GM21723 (cell line): ENCODE data around the gene AP3D1.

Experiments used
- ATAC-seq: cut with Tn5 transposase; IDR thresholded peaks from one replicate; pipeline ENCODE4 v1.9.1; 2021; ENCODE audit warnings: mild to moderate bottlenecking, moderate library complexity; ENCODE audit not compliant: unreplicated experiment

AP3D1 gene

DNA sequence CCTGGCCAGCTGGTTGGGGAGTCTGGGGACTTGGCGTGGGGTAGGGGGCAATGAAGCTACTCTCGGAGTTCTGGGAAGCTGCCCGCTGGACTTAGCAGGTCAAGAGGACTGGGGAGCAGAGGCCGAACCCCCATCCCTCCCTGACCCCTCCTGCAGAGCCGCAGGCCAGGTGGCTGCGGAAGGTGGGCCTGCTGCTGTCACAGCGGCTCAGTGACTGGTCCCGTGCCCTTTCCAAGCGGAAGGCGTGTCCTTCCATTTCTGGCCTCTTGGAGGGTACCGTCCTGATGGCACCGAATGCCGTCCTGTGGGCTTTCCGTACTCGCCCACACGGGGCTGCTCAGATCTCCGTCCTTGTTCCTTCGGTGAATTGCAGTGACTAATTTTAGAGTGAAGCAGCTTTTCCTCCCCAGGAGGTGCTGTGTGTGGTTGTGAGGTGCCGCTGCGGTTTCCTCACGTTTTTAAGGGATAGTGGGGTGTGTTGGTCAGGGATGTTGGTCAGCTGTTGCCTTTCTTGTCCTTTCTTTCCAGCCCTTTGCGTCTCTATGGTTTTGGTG is 33.1 kb upstream of the AP3D1 start:
- ATAC-seq = no peak

DNA sequence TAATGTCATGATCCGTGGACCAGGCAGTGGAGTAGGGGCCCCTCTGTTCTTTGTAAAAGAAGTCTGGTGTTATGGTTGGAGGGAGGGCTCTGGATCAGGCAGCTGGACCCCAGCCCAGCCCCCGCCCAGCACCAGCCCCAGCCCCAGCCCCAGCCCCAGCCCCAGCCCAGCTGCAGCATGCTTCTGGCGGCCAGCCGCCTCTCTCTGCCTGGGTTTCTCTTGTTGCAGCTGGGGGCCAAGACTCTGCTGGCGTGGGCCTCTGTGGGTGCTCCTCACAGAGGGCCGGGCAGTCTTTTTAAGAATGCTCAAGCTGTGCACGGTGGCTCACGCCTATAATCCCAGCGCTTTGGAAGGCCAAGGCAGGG is 30.2 kb upstream of the AP3D1 start:
- no peak for ATAC-seq

DNA sequence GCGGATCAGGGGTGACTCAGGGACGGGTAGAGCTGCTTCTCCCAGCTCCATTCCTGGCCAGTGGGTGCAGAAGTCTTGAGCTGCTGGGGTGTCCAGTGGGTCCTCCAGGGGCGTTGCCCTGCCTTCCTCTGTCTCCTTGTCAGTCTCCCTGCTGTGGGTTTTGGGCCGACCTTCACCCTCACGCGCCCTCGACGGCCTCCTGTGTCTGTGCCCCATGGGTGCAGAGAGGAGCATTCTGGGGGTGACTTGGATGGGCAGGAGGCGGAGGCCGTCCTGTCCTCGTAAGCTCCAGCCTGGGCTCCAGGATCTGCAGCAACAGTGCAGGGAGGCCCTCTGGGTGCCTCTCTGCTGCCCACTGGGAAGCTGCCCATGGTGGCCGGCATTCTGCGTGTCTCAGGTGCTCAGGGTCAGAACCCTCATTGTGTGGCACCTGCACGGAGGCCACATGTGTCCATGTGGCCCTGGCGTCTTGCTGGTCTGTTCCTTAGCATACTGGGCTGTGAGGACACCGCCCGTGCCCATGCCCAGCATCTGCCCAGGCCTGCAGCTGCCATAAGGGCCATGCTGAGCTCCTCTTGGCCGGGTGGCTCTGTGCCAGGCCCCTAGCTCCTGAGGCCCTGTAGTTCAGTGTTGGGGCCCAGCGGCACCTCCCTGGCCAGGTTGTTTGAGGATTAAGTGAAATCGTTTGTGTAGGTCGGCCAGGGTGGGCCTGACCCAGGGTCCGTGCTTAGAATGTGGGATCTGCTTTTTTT is 29.7 kb upstream of the AP3D1 start:
- no peak for ATAC-seq

DNA sequence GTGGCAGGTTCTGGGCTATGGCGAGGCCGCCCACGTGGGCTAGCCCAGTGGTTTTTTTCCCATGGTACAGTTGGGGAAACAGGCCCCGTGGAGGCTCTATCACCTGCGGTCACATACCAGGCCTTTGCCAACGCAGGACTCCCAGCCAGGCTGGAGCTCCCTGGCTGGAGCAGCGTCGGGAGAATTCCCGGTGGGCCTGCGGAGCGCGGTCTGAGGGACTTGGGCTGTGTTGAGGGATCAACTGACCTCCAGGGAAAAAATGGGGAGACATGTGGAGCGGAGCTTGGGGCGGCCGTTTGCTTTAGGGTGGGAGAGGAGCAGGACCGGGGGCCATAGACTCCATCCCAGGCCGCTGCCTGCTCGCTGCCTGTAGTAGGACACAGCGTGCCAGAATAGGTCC is 28.7 kb upstream of the AP3D1 start:
- no peak for ATAC-seq

DNA sequence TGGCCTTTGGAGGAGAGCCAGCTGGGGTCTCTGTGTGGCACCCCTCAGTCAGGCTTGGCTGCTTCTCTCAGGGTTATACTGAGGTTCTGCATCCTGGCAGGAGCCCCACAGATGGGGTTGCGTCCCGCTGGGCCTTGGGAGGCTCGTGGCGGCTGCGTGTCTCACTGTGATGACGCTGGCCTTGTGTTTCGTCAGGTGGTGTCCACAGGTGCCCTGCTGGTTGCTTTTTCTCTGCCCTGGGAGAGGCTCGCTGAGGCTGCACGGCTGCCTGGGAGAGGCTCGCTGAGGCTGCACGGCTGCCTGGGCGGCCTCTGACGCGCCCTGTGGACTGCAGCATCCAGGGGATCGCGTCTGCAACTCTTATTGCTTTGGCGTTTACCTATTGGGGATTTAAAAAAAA is 27.7 kb upstream of the AP3D1 start:
- ATAC-seq = no peak

DNA sequence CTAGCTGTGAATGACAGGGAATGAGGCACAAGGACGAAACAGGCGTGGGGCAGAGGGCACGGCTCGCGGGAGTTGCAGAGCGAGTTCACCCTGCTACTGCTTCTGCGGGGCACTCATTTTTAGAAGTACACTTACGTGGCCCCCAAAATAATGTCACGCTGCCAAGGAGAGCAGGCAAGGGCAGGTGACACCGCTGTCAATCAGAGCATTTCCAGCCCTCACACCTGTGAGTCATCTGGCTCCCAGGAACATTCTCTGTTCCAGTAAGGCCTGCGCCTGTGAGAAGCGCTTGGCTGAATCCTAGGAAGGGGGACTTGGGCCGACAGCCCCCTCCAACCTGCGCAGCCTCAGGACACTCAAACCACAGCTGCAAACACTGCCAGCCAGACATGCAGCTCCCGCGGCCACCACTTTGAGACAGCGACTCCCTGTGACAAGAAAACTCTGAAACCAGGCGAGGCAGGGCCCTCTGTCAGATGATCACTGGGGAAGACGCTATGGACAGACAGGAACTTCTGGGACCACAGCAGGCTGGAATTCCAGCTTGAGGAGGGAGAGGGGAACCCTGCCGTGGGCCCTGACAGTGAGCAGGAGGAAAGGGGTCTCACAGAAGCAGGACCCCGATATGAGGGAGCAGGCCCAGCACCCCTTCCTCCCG is 25.1 kb upstream of the AP3D1 start:
- ATAC-seq = no peak

DNA sequence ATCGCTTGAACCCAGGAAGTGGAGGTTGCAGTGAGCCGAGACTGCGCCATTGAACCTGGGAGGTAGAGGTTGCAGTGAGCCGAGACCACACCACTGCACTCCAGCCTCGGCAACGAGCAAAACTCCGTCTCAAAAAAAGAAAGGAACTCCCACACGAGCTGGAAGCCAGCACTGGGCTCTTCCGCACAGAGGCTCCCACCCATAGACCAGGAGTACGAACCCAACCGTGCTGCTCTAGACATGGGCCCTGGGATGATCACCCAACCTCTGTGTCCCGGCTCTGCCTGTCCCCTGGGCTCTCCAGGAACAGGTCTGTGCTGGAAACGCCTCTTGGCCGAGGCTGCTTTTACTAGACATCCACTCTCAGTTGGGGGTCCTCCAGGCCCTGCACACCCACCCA is 24.4 kb upstream of the AP3D1 start:
- no peak for ATAC-seq

DNA sequence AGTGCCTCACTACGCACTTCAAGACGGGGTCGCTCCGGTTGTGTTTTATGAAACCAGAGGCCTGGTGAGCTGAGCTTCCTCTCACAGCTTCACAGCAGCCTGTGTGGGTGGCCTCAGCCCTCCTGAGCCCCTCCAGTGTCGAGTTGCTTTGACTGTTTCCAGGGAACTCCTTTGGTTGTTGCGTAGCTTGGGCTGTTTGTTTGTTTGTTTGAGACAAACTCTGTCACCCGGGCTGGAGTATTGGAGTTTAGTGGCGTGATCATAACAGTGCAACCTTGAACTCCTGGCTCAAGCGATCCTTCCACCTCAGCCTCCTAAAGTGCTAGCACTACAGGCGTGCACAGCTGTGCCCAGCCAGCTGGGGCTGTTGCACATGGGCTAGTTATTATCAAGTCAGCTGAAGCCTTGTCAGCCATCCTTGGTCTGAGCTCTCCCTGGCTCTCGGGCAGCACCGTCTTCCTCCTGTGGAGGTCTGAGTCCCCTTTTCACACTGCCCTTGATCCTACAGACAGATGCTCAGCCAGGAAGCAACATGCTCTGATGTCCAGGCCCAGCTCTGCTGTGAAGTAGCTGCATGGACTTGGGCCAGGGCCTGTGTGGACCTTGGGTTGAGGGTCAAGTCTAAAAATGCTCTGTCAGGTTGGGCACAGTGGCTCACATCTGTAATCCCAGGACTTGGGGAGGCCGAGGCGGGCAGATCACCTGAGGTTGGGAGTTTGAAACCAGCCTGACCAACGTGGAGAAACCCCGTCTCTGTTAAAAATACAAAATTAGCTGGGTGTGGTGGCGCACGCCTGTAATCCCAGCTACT is 22.6 kb upstream of the AP3D1 start:
- no peak for ATAC-seq

DNA sequence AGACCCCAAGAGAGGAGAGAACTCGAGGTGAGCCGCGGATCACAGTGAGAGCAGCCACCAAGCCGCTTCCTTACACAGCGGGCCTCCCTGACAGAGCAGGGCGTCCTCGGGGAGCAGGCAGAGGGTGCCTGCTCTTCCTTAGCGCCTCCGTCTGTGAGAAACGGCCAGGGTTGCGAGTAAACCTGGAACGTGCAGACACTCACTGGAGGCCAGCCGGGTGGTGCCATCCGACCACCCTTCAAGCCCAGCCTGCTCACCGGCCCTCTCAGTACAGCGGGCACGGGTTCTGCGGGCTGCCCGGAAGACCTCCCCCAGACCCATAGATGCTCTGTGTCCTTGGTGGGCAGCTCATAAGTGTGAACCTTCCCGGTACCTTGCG is 22.0 kb upstream of the AP3D1 start:
- ATAC-seq = no peak

DNA sequence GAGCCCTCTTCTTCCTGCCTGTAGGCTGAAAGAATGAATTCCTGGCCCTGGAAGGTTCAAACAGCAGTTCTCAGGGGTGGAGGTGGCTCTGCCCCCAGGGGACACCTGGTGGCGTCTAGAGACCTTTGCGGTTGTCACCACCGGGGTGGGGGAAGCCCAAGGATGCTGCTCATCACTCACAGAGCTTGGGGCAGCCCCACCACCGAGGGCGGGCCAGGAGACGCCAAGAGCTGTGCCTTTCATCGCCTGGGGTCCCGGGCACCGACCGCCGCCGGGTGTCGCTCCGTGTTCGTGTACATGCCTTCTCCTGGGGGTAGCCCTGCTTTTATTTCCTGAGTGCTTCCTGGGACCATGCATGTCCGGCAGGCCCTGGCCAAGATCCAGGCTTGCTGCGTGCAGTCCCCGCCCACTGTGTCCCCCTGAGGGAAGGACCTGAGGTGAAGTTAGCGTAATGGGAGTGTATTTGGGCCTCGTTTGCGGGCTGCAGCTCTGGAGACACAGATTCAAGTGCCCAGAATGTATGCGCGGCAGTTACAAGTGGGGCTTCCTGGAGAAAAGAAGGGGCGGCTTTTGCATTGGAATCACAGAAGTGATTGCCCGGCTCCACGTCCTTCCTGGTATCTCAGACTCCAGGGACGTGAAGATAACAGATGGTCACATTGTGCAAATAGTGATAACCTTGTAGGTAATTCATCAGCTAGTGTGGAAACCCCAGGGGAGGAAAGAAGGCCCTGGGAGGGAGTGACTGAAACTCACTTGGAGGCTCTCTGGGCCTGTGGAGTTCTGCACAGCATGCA is 20.2 kb upstream of the AP3D1 start:
- ATAC-seq = peak; percentile 48

DNA sequence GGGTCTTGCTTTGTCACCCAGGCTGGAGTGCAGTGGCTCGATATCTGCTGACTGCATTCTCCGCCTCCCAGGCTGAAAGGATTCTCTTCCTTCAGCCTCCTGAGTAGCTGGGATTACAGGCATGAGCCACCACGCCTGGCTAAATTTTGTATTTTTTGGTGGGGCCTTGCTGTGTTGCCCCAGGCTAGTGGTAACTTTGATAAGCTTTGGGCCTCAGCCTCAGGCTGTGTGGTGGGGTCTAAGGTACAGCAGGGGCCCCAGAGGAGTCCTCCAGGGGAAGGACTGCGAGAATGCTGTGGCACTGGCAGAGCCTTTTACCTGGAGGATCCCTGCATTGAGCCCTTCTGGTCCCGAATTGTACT is 19.6 kb upstream of the AP3D1 start:
- no peak for ATAC-seq

DNA sequence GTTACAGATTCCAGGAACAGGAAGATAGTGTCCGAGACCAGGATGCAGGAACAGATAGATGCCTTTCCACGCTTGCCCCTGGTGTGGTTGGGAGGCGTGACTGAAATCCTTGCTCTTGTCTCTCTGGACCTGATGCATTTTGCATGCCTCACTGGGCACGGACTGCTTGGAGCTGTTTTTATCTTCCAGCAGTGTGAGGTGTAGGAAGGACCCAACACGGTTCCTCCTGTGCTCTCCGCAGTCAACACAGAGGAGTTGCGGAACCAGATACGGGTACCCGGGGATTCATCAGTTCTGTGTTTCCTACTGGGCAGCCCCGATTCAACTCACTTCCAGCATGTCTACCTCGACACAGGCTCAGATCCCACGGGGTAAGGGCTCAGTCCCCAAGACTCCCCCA is 18.9 kb upstream of the AP3D1 start:
- ATAC-seq = no peak

DNA sequence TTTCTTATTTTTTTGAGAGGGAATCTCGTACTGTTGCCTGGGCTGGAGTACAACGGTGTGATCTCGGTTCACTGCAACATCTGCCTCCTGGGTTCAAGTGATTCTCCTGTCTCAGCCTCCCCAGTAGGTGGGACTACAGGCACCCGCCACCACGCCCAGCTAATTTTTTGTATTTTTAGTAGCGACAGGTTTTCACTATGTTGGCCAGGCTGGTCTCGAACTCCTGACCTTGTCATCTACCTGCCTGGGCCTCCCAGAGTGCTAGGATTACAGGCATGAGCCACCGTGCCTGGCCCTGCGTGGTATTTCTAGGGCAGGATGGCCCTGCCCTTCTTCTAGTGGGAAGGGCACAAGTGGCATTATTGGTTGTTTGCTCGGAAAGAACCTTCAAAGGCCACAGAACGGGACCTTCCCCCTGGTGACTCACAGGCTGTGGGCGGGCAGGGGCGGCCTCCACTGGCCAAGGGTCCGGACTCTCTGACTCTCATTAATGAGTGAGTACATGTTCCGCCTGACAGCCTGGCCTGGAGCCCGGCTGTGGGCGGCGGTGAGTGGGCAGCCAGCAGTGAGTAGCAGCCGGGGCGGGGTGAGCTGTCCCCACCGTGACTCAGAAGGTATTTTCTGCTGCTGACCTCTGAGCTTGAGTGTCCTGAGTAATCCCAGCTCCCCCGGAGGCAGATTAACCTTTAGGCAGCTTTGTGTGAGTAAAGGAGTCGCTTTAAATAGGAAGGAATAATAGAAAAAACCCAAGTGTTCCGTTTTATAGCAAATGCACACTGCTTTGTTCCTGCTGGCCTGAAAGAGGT is 17.5 kb upstream of the AP3D1 start:
- ATAC-seq = peak; percentile 43

DNA sequence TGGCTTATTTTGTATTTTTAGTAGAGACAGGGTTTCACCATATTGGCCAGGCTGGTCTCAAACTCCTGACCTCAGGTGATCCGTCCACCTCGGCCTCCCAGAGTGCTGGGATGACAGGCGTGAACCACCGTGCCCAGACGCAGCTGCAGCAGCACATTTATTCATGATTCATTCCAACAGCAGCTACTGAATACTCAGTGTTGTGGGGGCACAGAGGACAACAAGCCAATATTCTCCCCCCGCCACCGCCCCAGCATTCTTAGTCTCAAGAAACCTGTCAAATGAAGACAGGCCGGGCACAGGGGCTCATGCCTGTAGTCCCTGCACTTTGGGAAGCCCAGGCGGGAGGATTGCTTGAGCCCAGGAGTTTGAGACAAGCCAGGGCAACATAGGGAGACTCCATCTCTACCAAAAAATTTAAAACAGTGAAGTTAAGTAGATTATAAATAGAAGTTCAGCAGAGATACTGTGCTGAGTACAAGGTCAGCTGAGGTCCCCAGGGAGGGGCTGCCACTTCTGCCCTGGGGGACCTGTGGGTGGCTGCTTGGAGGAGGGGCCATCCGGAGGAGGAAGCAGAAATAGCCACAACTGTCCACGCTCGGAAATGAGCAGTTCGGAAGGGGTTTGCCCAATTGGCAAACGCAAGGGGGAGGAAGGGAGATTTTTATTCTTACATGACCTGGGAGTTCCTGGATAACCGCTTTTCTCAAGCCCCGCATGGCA is 16.7 kb upstream of the AP3D1 start:
- ATAC-seq = peak; percentile 23

DNA sequence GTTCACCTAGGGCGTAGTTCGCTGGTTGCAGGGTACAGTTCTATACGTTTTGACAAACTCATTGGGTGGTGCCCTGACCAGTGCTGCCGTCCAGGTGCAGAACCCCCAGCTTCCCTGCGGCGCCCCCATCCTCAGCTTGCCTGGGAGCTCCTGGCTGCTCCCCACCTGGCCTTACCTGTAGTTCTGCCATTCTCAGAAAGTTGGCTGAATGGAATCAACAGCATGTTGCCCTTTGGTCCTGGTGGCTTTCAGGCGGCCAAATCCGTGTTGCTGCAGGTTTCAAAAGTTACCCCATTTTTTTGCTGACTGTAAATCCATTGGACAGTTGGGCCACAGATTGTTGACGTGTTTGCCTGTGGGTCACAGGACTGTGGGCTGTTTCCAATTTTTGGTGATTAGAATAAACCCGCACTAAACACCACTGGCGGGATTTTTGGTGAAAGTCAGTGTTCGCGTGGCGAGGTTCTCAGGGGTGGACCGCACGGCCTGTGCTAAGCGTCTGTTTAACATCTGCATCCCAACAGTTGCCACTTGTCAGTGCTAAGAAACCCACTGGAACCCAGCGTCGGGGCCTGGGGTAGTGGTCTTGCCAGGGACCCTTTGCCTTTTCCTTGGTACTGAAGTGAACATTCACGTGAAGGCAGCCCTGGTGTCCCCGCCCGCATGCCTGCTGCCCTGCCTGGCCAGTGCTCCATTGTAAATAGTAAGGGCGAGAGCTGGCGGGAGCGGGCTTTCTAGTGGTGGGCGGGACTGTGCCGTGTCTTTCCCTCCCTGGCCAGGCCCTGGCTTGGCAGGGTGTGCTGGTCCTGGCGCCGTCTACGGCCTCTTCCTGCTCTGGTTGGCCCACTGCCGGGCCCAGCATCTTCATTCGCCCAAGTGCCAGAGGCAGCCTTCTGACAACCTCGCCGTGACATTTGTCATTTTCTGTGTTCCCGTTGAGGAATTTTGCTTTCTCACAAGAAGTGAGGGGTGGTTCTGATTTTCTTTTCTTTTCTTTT is 15.7 kb upstream of the AP3D1 start:
- no peak for ATAC-seq

DNA sequence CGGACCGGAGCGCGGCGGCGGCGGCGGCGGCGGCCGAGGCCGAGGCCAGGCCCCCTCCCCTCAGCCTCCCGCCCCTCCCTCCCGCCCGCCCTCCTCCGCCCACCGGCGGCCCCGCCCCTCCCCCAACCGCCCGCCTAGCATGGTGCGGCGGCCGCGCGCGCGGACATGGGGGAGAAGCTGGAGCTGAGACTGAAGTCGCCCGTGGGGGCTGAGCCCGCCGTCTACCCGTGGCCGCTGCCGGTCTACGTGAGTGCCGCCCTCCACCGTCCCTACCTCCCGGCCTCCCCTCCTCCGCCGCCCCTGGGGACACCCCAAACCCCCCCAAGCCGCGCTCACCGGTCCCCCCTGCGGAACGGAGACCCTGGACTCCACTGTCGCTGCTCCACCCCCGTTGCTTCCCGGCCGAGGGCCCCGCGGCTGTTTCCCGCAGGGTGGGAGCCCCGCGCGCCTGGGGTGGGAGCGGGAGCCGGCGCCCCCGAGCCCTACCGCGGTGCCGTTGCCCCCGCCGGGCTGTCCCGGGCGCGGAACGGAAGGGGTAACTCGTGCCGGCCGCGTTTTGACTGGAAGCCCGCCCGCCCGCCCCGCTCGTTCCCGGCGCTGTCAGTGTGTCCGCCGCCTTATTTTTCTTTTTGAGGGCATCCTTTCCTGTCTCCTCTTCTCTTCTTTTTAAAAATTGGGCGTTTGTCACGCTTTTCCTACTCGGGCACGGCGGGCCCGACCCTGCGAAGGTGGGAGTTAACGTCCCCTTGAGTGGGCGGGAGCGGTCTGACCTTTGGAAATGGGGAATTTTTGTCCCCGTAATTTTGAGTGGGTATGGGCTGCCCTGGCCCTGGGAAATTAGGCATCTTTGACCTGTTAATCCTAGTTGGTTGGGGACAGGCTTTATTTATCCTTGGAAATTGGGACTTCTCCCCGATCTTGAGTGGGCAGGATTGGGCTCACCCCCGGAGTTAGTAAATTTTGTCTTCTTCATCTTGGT is 12.9 kb upstream of the AP3D1 start:
- ATAC-seq = no peak

DNA sequence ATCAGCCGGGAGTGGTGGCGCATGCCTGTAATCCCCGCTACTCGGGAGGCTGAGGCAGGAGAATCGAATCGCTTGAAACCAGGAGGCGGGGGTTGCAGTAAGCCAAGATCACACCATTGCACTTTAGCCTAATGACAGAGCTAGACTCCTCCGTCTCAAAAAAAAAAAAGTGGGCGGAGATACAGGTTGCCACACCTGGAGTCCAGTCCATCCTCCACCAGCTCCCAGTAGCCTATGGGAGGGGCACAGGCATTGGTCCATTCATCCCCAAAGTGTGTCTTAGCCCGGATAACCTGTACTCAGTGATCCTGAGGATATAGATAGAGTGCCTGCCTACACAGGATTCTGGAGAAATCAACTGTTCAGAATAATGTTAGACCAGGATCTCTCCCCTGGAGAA is 9.0 kb upstream of the AP3D1 start:
- no peak for ATAC-seq
